Smooth muscle cell (in vitro differentiated cells): ENCODE data around the gene DIPK1B. TPM values are rescaled to one million over a fixed set of nuclear protein-coding genes. Genes with fewer than 3 reads are reported as not detected.

Experiments used
- DNase-seq: peaks from one replicate; lab custom pipeline; 2025; ENCODE audit not compliant: unreplicated experiment; lab: John Stamatoyannopoulos, UW
- H2AFZ ChIP-seq: fragments of 200-600 bp; sonication (generic); 2 replicates; pipeline ENCODE4 v1.6.0; 2016; ENCODE audit warnings: antibody characterized with exemption, low read depth, mild to moderate bottlenecking
- H3F3A ChIP-seq: fragments of 200-600 bp; sonication (generic); 2 replicates; pipeline ENCODE4 v1.6.0; 2017; ENCODE audit warnings: antibody characterized with exemption, low read depth
- H3K27ac ChIP-seq: fragments of 200-600 bp; sonication (generic); 2 replicates; pipeline ENCODE4 v1.5.1; 2016; ENCODE audit warnings: low read depth, mild to moderate bottlenecking
- H3K27me3 ChIP-seq: fragments of 200-600 bp; sonication (generic); 2 replicates; pipeline ENCODE4 v1.6.1; 2016; ENCODE audit warnings: low read depth, mild to moderate bottlenecking
- H3K36me3 ChIP-seq: fragments of 200-600 bp; sonication (generic); 2 replicates; pipeline ENCODE4 v1.5.1; 2016; ENCODE audit warnings: low read depth
- H3K4me1 ChIP-seq: fragments of 200-600 bp; sonication (generic); 2 replicates; pipeline ENCODE4 v1.5.1; 2016; ENCODE audit warnings: low read depth
- H3K4me2 ChIP-seq: fragments of 200-600 bp; sonication (generic); 2 replicates; pipeline ENCODE4 v1.6.0; 2016; ENCODE audit warnings: mild to moderate bottlenecking
- H3K4me3 ChIP-seq: fragments of 200-600 bp; sonication (generic); 2 replicates; pipeline ENCODE4 v1.5.1; 2016; ENCODE audit warnings: mild to moderate bottlenecking
- H3K79me2 ChIP-seq: fragments of 200-600 bp; sonication (generic); 2 replicates; pipeline ENCODE4 v1.6.0; 2016; ENCODE audit warnings: low read depth, mild to moderate bottlenecking
- H3K9ac ChIP-seq: fragments of 200-600 bp; sonication (generic); 2 replicates; pipeline ENCODE4 v1.6.0; 2016; ENCODE audit warnings: low read depth
- H3K9me3 ChIP-seq: fragments of 200-600 bp; sonication (generic); replicated peaks from 2 replicates; pipeline ENCODE4 v1.5.1; 2016; ENCODE audit warnings: low read depth
- H4K20me1 ChIP-seq: fragments of 200-600 bp; sonication (generic); 2 replicates; pipeline ENCODE4 v1.6.0; 2016; ENCODE audit warnings: low read depth
- WGBS: methylation state at CpG from one replicate; pipeline ENCODE4 v1.1.7; 2016; ENCODE audit warnings: low lambda C conversion rate; 5-methylcytosine and 5-hydroxymethylcytosine counted together
- polyA plus RNA-seq: library from polyadenylated mRNA; unstranded; fragments of >200 nt; fragmentation: Nextera tagmentation; extraction: Ambion mirVana; gene quantifications from 2 replicates; pipeline ENCODE4 v1.2.1, GENCODE V29; 2016
- total RNA-seq: library from RNA; depleted of rRNA; stranded (reverse); fragments of >200 nt; gene quantifications from 2 replicates; pipeline ENCODE4 v1.2.3, GENCODE V29; 2014
- TF ChIP-seq, protein P1 (sequence below): fragments of 200-600 bp; sonication (generic); IDR thresholded peaks from 2 replicates; pipeline ENCODE4 v1.5.1; 2017; ENCODE audit warnings: borderline replicate concordance, mild to moderate bottlenecking, antibody characterized with exemption; ENCODE audit not compliant: insufficient read depth, poor library complexity, severe bottlenecking

Gene DIPK1B
- total and polyA plus RNA-seq, 2 experiments from 2014 or later = 14.6 to 58.5 TPM

DNA sequence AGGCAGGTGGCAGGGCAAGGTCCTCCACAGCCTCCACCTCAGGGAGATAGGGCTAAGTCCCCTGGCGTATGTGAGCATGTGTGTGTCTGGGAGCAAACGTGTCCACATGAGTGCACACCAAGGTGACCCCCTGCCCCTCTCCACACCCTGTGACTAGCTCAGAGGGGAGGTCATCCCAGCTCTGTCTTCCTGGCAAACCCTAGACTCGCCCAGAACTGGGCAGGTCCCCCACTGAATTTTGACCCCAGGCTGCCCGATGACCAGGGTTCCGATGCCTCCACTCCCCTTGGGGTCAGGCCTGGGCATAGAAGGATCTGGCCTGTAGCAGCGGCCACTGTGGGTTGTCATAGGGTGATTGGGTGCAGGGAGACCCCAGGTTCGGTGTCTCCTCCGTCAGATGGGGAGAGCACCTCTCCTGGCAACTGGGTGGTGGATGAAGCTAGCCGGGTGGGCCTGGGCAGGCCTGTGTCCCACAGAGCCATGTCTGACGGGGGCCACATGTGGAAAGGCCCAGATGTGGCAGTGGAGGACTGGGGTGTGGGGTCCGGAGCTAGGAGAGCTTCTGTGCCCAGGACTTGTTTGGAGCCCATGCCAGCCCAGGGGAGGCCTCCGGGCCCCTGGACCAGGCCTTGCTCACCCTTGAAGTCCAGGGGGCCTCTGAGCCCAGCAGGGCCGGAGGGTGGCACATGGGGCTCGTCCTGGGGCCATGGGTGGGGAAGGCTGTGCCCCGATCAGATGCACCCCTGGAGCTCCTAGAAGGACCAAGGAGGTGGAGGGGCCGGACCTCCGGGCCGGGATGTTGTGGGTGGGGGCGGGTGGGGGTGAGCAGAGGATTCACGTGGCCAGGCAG is 6.2 kb downstream of the DIPK1B start:
- H3K4me3 ChIP-seq = no peak overlapping the region
- H3F3A ChIP-seq = no peaks in the 10 kb centered on the region
- peaks cover 64% of the 10 kb centered on the region for H4K20me1 ChIP-seq
- no peak overlapping the region for H2AFZ ChIP-seq
- TF ChIP-seq, protein P1, sequence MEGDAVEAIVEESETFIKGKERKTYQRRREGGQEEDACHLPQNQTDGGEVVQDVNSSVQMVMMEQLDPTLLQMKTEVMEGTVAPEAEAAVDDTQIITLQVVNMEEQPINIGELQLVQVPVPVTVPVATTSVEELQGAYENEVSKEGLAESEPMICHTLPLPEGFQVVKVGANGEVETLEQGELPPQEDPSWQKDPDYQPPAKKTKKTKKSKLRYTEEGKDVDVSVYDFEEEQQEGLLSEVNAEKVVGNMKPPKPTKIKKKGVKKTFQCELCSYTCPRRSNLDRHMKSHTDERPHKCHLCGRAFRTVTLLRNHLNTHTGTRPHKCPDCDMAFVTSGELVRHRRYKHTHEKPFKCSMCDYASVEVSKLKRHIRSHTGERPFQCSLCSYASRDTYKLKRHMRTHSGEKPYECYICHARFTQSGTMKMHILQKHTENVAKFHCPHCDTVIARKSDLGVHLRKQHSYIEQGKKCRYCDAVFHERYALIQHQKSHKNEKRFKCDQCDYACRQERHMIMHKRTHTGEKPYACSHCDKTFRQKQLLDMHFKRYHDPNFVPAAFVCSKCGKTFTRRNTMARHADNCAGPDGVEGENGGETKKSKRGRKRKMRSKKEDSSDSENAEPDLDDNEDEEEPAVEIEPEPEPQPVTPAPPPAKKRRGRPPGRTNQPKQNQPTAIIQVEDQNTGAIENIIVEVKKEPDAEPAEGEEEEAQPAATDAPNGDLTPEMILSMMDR = no peak
- no peaks in the 10 kb centered on the region for H3K9me3 ChIP-seq
- no peaks in the 10 kb centered on the region for H3K36me3 ChIP-seq
- no peaks in the 10 kb centered on the region for H3K27me3 ChIP-seq
- H3K79me2 ChIP-seq = no peaks in the 10 kb centered on the region
- H3K4me2 ChIP-seq = no peak overlapping the region
- peaks cover 2% of the 10 kb centered on the region for H3K4me1 ChIP-seq
- no peak for DNase-seq
- WGBS = 95% methylated on average over 15 of the region's 20 CpGs
- no peak overlapping the region for H3K9ac ChIP-seq
- no peak overlapping the region for H3K27ac ChIP-seq

DNA sequence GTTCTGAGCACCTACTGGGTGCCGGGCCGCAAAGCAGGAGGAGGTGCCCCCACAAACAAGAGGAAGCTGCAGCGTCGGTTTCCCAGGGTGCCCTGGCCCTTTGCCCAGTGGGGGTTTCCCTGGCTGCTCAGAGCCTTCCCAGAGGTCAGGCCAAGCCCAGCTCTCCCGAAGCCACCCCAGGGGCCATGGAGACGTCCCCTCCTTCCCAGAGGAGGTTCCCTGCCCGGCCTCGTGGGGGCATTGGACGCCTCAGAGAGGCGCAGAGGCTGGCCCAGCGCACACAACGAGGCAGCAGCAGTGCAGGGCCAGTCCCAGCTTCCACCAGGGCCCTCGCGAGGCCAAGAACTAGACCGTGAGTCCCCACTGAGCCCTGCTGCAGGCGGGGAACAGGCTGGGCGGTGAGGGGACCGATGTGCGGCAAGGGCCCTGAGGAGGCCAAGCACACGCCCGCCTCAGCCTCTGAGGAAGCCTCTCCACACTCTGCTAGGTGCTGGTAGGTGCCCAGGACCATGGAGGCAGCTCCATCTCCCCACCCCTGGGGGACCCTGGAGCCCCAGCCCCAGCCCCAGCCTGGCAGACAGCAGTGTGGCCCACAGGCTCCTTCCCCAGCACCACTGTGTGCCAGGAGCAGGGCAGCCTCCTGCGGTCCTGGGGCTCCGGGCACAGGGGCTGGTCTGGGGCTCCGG is 7.0 kb downstream of the DIPK1B start:
- TF ChIP-seq, protein P1 = no peak

DNA sequence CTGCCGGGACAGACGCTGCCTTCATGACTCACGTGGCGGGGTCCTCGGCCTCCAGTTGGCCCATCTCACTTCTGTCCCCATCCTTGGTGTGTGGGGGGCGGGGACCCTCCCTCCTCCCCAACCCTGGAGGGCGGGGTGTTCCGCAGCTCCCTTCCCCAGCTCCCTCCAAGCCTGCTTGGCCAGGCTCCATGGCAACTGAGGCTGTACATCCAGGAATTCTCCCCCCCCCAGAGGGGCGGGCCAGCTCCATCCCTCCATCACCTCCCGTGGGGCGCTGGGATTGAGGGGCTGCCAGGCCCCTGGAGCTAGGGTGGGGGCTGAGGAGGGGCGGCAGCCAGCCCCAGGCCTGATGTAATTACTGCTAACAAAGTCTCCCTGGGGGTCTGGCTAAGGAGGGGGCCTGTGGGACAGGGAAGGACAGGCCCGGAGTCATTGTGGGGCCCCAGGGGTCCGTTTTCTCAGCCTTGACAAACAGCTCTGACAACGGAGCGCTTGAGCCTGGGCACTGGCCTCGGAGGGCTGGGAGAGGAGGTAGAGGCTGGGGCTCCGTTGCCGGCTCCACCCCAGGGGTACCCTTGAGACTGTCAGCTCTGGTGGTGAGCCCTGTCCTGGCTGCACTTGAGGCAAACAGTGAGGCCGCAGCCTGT is 8.0 kb downstream of the DIPK1B start:
- H3K36me3 ChIP-seq = no peaks in the 10 kb centered on the region
- H3F3A ChIP-seq = no peaks in the 10 kb centered on the region
- 67% methylated on average over 16 of the region's 20 CpGs for WGBS
- no peaks in the 10 kb centered on the region for H3K27me3 ChIP-seq
- H3K4me2 ChIP-seq = no peak overlapping the region
- TF ChIP-seq, protein P1 = no peak
- no peak overlapping the region for H2AFZ ChIP-seq
- H3K4me3 ChIP-seq = no peak overlapping the region
- no peak overlapping the region for H3K27ac ChIP-seq
- no peaks in the 10 kb centered on the region for H3K79me2 ChIP-seq
- no peak overlapping the region for H3K9ac ChIP-seq
- peaks cover 82% of the 10 kb centered on the region for H4K20me1 ChIP-seq
- no peak for DNase-seq
- H3K9me3 ChIP-seq = no peaks in the 10 kb centered on the region
- H3K4me1 ChIP-seq = no peaks in the 10 kb centered on the region

More for the DNA sequence above, 7.0 kb downstream of the DIPK1B start:
- Histone ChIP-seq H3K9me3 (no peaks in the 10 kb centered on the region), H2AFZ (no peak overlapping the region), H3K4me1 (no peaks in the 10 kb centered on the region), H3K27me3 (no peaks in the 10 kb centered on the region), H3K36me3 (no peaks in the 10 kb centered on the region), H3K79me2 (no peaks in the 10 kb centered on the region), H3K4me3 (no peak overlapping the region), H3K9ac (no peak overlapping the region), H3K27ac (no peak overlapping the region), H3K4me2 (no peak overlapping the region), H4K20me1 (peaks cover 71% of the 10 kb centered on the region), H3F3A (no peaks in the 10 kb centered on the region)
- 95% methylated on average over 17 of the region's 24 CpGs for WGBS
- DNase-seq = no peak
